NOMO-1 treated with dmso at 0.1 percent for 144 hours (cell line): ENCODE data around the gene MTX3.

ENCODE experiments used
- DNase-seq: peaks from one replicate; lab custom pipeline; 2025; ENCODE audit not compliant: unreplicated experiment; lab: John Stamatoyannopoulos, UW

Gene MTX3

DNA sequence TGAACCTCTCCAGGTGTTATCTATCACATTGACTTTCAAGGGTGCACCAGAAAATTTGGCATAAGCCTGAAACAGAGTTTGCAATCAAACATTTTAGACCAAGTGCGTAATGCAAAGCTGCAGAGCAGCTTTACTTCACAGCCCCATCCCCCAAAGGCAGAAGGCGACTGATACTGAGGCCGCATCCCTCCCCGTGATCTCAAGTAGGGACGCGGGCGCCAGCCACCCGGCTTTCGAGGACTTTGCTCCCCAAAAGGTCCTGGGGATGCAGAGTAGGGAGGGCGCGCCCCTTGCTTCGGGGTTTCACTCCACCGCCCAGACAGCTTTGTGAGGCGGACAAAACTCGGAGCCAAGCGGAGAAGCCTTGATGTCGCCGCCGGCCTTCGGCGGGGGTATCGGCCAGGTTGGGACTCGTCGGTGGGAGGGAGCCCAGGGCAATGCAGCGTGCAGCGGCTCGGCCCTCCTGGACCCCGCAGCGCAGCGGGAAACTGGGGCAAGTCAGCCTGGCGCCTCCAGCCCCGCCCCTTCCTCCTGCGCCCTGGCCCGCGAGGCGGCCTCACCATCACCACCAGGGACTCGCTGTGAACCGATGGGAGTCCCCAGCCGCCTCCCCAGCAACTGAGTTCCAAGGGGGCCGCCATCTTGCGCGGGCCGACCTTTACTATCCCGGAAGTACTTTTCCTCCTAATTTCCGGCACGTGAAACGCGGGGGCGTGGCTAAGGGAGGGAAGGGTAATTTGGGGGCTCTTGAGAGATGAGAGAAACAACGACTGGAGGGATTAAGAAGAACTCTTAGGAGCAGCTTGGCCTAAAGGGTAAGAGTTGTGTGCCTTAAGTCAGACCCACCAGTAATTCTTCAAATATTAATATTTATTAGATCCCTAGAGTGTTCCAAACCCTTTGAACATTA lies at the start of gene MTX3:
Gene MTX3, minus strand, starts transcription at position 665 of the 910 bp plus-strand sequence. Its CDS starts 24 bp downstream, at position 641.
- DNase-seq: peak; percentile 86

DNA sequence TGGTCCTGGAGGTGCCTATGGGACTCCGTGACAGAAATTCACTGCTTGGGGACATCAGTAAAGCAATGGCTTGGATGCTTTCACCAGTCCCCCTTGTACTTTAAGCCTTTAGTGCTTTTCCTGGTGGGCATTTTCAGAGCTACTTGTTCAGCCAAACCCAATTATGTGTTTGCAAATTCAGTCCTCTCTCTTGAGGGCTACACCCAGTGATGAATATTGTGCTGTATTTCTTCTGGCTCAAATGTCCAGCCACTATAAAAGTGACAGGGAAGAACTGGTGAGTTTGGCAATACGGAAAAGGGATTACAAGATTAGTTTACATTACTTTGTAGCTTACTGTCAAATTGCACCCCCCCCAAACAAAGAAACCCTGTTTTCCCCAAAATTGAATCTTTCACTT lies 48.6 kb upstream of the MTX3 start:
- no peak for DNase-seq

DNA sequence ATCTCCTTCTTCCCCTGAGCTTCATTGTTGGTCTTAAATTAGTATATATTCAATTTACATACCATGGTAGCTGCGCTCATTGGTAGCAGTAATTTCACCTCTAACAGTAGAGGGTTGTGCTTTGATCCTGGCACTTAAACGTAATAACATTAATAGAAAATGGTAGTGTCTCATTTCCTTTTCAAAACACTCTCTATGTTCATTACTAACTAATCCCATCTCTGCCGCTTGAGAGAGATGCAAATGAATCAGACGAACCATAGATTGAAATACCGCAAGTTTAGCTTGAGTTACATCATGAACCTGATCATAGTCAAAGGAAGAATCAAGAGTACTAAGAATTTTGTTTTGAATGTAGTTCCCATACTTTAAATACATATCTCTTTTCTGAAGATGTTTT lies 46.3 kb upstream of the MTX3 start:
- DNase-seq: no peak

- DNase-seq: no peak
Observed at GRCh38 chr5:80036615-80037014, 45.6 kb upstream of the MTX3 start.

DNA sequence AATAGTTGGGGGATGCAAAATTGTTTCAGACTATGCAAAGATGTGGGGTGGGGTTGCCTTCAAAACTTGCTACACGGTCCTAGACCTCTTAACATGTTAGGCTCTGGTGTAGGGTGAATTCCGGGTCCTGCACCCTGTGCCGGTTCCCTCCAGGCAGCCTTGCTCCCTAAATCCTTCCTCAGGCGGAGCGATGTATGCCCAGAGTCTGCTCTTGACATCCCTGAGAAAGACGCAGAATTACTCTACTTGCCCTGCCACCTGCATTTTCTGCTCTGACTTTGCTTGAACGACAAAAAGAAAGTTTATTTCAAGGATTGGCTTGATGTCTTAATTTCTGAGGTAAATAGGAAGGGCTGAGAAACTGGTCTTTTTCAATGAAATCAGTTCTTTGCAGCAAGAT lies 44.8 kb upstream of the MTX3 start:
- no peak for DNase-seq

GRCh38 chr5:80034962-80035821 lies 44.1 kb upstream of the MTX3 start, which contains the start of gene THBS4:
TSS of gene THBS4 (plus strand) at chr5:80035348. CDS start at chr5:80035538, 190 bp downstream.
- DNase-seq: no peak

GRCh38 chr5:80034559-80034958 lies 43.5 kb upstream of the MTX3 start:
- DNase-seq: no peak

DNA sequence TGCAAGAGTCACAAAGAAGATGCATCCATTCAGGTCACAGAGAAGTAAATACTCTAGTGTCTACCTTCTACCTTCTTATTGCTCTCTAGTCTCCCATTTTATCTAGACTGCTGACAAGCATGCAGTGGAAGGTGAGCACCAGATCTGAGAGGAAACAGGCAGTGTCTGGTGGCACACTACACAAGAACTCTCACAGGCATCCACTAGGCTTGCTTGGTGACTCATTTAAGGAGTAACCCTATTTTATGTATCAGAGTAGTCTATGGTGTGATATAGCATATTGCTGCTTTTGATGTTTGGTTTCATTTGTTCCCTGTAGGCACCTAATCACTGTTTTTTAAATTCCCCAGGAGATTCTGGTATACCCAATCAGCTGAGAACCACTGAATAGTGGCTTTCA lies 42.5 kb upstream of the MTX3 start:
- DNase-seq: no peak

DNA sequence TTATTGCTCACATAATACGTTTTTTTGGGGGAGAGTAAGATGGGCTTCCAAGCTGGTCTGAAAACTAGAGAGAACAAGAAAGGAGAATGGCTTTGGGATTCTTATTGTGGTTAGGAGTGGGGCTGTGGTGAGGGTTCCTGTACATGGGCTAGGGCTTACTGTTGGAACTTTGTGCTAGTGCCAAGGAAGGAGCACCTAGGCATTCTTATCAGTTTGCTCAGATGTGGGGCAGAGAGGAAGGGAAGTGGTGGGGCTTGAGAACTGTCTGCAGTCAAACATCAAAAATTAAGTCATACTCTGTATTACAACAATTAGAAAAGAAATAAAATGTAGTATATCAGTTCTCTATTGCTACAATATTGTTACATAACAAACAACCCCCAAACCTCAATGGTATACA lies 40.0 kb upstream of the MTX3 start:
- no peak for DNase-seq

DNA sequence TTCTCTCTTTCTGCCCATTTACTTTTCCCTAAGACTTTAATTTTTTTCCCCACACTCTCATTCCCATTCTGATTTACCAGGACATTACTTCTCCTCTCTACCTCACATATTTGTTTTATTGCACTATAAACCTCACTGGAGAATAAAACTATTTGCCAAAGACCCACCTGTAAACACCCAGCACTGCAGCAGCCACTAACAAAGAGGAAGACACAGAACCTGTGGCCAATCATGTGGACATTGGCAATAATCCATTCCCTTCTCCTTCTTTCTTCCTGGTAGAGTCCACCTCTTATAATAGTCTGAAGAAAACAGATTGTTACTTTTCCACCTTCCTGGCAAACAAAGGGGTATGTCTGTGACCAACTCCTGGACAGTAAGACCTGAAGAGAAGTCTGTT lies 35.8 kb upstream of the MTX3 start:
- no peak for DNase-seq

DNA sequence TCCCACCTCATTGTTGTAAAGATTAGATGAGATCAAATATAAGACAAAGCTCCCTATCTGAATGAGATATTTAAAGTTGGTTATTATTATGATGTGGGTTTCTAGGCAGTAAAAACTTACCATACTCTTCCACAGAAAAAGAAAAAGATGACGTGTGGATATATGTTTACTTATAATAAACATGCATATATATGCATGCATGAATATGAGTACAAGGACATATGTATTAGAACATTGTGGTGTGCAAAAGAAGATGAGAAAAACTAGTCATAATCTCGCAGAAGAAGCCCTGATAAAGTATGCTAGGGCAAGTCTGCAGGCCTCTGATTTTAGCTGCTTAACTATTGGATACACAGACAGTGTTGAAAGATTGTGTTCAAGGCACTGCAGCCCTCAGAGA lies 34.0 kb upstream of the MTX3 start:
- no peak for DNase-seq

GRCh38 chr5:80010754-80011392 lies 19.8 kb upstream of the MTX3 start:
- no peak for DNase-seq

GRCh38 chr5:80008995-80009765 lies 18.1 kb upstream of the MTX3 start:
- DNase-seq: no peak

- DNase-seq: no peak
Observed at GRCh38 chr5:80002677-80003076, 11.6 kb upstream of the MTX3 start.

GRCh38 chr5:79999722-80000121 lies 8.7 kb upstream of the MTX3 start:
- no peak for DNase-seq

- DNase-seq: no peak
Observed at GRCh38 chr5:79992891-79993657, 2.0 kb upstream of the MTX3 start.

DNA sequence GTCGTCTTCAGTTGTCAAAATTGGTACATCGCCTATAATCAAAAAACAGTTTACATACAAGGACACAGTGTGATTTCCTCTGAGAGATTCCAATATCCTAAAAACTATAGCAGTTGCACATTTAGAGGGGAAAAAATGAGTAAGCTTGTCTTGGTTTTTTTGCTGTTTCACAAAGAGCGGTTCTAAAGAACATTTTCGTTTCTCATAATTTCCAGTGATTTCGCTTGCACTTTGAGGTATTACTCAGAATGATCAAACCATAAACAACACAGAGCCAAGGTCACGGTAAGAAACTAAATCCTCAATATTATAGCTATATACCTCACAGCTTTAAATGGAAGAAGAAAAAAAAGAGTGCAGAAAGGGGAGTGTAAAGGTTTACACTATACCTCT lies 861 bp downstream of the MTX3 start:
- DNase-seq: no peak

- no peak for DNase-seq
Observed at GRCh38 chr5:79986260-79986659, 4.8 kb downstream of the MTX3 start.

DNA sequence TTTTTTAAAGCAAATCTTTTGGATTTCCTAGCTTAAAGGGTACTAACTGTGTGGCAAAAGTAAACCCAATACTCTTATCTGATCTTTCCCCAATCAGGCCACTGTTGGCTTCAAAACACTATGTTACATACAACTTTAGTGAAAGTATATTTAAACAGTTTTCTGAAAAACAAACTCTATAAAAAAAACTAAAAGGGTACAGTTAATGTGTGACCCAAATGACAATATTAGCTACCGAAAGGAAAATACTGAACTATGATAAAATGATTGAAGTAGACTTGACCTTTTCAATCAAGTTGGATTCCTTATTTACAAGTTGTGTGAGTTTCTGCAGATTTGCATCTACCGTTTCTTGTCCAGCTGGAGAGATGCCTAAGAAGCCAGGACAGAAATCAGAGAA lies 5.8 kb downstream of the MTX3 start:
- DNase-seq: no peak

DNA sequence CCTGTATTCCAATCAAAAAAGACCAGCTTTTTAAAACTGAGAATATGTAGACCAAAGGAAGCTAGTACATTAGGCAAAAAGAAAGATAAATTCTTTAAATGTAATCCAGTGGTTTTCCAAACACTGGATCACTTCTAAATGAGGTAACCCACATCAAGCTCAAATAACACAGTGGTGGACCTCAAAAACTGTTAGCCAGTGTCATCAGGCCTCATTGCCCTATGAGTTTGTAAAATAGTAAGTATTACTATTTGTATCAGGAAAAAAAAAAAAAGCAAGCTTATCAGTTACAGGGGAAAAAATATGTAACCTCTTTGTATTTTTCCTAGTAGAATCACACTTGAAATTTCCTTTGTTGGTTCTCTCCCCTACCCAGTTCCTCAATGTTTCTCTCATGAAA lies 6.7 kb downstream of the MTX3 start:
- DNase-seq: no peak
